ENCODE measurements around the gene NUDT14.

NUDT14 gene

DNA sequence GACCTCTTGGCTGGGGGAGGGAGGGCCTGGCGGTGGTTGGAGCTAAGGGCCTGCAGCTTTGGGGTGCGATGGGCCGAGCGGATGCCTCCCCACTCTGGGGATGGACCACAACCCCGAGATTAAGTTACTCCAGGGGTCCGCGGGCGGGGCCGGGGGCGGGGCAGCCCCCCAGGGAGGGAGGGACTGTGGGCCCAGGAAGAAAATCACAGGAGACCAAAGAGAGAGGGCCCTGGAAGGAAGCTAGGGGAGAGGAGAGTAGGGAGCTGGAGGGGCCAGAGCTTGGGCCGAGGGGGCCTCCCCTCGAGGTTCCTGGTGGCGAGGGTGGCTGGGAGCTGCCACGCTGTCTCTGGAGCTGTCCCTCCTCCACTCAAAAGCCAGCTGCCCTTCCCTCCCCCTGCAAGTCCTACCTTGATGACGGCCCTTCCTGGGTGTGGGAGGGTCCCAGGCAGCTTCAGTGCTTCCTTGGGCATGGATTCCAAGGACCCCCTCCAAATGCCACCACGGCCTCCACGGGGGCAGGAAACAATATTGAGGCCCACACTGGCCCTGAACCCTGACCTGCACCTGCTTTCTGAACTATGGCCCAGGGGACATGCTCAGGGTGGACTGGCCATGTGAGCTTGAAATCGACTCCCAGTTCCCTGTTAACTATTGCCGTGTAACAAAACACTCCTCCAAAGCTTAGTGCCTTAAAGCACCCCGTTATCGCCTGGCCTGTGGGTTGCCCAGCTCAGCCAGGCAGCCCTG, 610 bp upstream of the NUDT14 start:
- no peak overlapping the region for H3K4ac ChIP-seq (ENCODE audit: low read depth, low read length)
- H3K4me2 ChIP-seq (ENCODE audit: low read length): no peak overlapping the region
- H2BK120ac ChIP-seq (ENCODE audit: low read depth, low read length): no peak overlapping the region
- H2BK5ac ChIP-seq (ENCODE audit: low read length): no peak overlapping the region
- no peak overlapping the region for H3K4me3 ChIP-seq (ENCODE audit: low read length)
- H3K36me3 ChIP-seq (ENCODE audit: control insufficient read depth, insufficient read depth, low read length): no peaks in the 10 kb centered on the region
- H3K4me1 ChIP-seq (ENCODE audit: control insufficient read depth, low read depth, low read length): no peaks in the 10 kb centered on the region
- no peak overlapping the region for H4K5ac ChIP-seq (ENCODE audit: low read length)
- no peak overlapping the region for H3K18ac ChIP-seq (ENCODE audit: low read length)
- no peak overlapping the region for H4K8ac ChIP-seq (ENCODE audit: low read depth, low read length)
- H3K27ac ChIP-seq (ENCODE audit: low read depth, low read length): no peak overlapping the region
- H2BK15ac ChIP-seq (replicated peaks; ENCODE audit: low read depth): no peak overlapping the region
- WGBS (ENCODE audit: extremely low coverage, insufficient coverage, low lambda C conversion rate): no CpG with 5 or more reads among the region's 21 CpGs
- no peak overlapping the region for H3K23ac ChIP-seq (ENCODE audit: low read length)
- H3K27me3 ChIP-seq (ENCODE audit: insufficient read depth, low read length, poor library complexity): no peaks in the 10 kb centered on the region
- no peak overlapping the region for H3K9ac ChIP-seq (ENCODE audit: low read length)
- DNase-seq: no peak
- H2AK5ac ChIP-seq (ENCODE audit: low read length): no peak overlapping the region
- H3K79me1 ChIP-seq (ENCODE audit: low read length): no peaks in the 10 kb centered on the region
- no peaks in the 10 kb centered on the region for H3K79me2 ChIP-seq (ENCODE audit: control insufficient read depth, insufficient read depth, low read length)
- no peak overlapping the region for H3K56ac ChIP-seq (ENCODE audit: low read length)

DNA sequence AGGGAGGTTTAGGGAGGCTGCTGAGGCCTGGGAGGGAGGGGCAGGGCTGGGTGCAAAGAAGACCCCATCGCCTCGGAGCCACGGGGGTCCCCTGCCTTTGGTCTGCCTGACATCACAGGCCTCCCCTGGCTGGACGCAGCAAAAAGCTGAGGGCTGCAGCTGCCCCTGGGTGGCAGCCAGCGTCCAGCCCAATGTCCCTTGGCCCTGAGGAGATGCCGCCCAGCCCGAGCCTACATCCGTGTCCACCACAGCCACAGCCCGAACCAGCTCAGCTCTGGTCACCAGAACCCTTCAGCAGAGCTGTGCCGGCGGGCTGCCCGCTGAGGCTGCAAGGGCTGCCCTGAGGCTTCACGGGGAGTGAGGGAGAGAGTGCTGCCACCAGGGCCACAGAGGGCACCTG, 1.9 kb downstream of the NUDT14 start:
- Histone ChIP-seq H4K5ac (ENCODE audit: low read length) (no peak overlapping the region), H2BK120ac (ENCODE audit: low read depth, low read length) (no peak overlapping the region), H3K18ac (ENCODE audit: low read length) (no peak overlapping the region), H3K9ac (ENCODE audit: low read length) (no peak overlapping the region), H4K8ac (ENCODE audit: low read depth, low read length) (no peak overlapping the region), H3K4me1 (ENCODE audit: control insufficient read depth, low read depth, low read length) (no peaks in the 10 kb centered on the region), H3K4me2 (ENCODE audit: low read length) (no peak overlapping the region), H3K27ac (ENCODE audit: low read depth, low read length) (no peak overlapping the region), H3K4ac (ENCODE audit: low read depth, low read length) (no peak overlapping the region), H3K79me2 (ENCODE audit: control insufficient read depth, insufficient read depth, low read length) (no peaks in the 10 kb centered on the region), H3K56ac (ENCODE audit: low read length) (no peak overlapping the region), H3K4me3 (ENCODE audit: low read length) (no peak overlapping the region), H3K36me3 (ENCODE audit: control insufficient read depth, insufficient read depth, low read length) (no peaks in the 10 kb centered on the region), H3K23ac (ENCODE audit: low read length) (no peak overlapping the region), H2AK5ac (ENCODE audit: low read length) (no peak overlapping the region), H2BK5ac (ENCODE audit: low read length) (no peak overlapping the region), H3K79me1 (ENCODE audit: low read length) (no peaks in the 10 kb centered on the region), H3K27me3 (ENCODE audit: insufficient read depth, low read length, poor library complexity) (no peaks in the 10 kb centered on the region), H2BK15ac (replicated peaks; ENCODE audit: low read depth) (no peak overlapping the region)
- WGBS (ENCODE audit: extremely low coverage, insufficient coverage, low lambda C conversion rate): no CpG with 5 or more reads among the region's 13 CpGs
- DNase-seq: no peak

DNA sequence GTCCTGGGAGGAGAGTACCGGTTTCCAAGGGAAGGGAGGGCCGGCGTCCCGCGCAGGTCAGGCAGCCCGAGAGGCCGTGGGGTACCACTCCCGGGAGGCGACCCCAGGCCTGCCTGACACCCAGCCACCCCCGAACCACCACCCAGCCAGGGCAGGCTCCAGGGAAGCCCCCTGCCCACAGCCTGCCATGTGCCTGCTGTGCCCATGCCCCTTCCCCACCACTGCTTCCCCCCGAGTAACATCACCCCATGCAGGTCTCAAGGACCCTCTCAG, 2.3 kb downstream of the NUDT14 start:
- no peak overlapping the region for H3K27ac ChIP-seq (ENCODE audit: low read depth, low read length)
- H3K27me3 ChIP-seq (ENCODE audit: insufficient read depth, low read length, poor library complexity): no peaks in the 10 kb centered on the region
- H3K18ac ChIP-seq (ENCODE audit: low read length): no peak overlapping the region
- no peak overlapping the region for H3K23ac ChIP-seq (ENCODE audit: low read length)
- H3K79me2 ChIP-seq (ENCODE audit: control insufficient read depth, insufficient read depth, low read length): no peaks in the 10 kb centered on the region
- no peak overlapping the region for H2BK120ac ChIP-seq (ENCODE audit: low read depth, low read length)
- H3K4me3 ChIP-seq (ENCODE audit: low read length): no peak overlapping the region
- no peaks in the 10 kb centered on the region for H3K36me3 ChIP-seq (ENCODE audit: control insufficient read depth, insufficient read depth, low read length)
- DNase-seq: no peak
- H2BK5ac ChIP-seq (ENCODE audit: low read length): no peak overlapping the region
- no CpG with 5 or more reads among the region's 11 CpGs for WGBS (ENCODE audit: extremely low coverage, insufficient coverage, low lambda C conversion rate)
- H2BK15ac ChIP-seq (replicated peaks; ENCODE audit: low read depth): no peak overlapping the region
- no peak overlapping the region for H3K9ac ChIP-seq (ENCODE audit: low read length)
- no peak overlapping the region for H3K4ac ChIP-seq (ENCODE audit: low read depth, low read length)
- H3K4me1 ChIP-seq (ENCODE audit: control insufficient read depth, low read depth, low read length): no peaks in the 10 kb centered on the region
- no peak overlapping the region for H3K4me2 ChIP-seq (ENCODE audit: low read length)
- no peak overlapping the region for H3K56ac ChIP-seq (ENCODE audit: low read length)
- no peak overlapping the region for H4K5ac ChIP-seq (ENCODE audit: low read length)
- no peak overlapping the region for H4K8ac ChIP-seq (ENCODE audit: low read depth, low read length)
- no peak overlapping the region for H2AK5ac ChIP-seq (ENCODE audit: low read length)
- no peaks in the 10 kb centered on the region for H3K79me1 ChIP-seq (ENCODE audit: low read length)

DNA sequence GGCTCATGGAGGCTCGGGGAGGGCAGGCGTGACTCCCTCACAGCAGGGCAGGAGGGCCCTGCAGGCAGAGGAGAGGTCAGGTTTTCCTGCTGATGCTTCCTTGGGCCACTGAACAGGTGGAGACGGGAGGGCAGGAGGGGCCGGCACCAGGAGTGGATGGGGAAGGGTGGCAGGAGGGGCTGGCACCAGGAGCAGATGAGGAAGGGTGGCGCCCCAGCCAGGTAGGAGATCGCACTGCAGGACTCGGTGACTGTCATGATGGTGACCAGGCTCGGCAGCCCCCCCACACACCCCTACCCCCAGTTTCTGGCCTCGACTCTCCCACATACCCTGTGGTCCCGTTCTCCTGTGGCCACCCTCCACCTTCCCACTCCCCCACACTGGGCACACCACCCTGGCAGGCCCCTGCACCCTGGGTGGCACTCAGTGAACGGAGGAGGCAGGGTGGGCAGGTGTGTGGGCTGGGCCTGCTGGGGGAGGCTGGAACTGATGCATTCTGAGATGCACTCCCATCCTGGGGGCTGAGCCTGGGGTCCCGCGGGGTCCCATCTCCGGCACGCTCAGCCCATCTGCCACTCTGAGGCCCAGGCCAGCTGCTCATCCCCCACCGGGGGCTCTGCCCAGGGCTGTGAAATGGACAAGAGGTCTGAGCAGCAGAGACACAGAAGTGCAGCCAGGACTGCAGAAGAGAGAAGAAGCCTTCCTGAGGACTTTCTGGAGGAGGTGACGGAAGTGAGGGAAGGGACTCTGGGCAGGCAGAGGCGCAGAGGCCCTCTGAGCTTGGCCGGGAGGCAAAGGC, 2.8 kb downstream of the NUDT14 start:
- H3K4me3 ChIP-seq (ENCODE audit: low read length): no peak overlapping the region
- H2BK120ac ChIP-seq (ENCODE audit: low read depth, low read length): no peak overlapping the region
- no peaks in the 10 kb centered on the region for H3K36me3 ChIP-seq (ENCODE audit: control insufficient read depth, insufficient read depth, low read length)
- no peak overlapping the region for H4K8ac ChIP-seq (ENCODE audit: low read depth, low read length)
- H4K5ac ChIP-seq (ENCODE audit: low read length): no peak overlapping the region
- H3K4ac ChIP-seq (ENCODE audit: low read depth, low read length): no peak overlapping the region
- no peak overlapping the region for H2BK15ac ChIP-seq (replicated peaks; ENCODE audit: low read depth)
- no peak overlapping the region for H3K23ac ChIP-seq (ENCODE audit: low read length)
- no peak overlapping the region for H2AK5ac ChIP-seq (ENCODE audit: low read length)
- H3K56ac ChIP-seq (ENCODE audit: low read length): no peak overlapping the region
- H3K4me1 ChIP-seq (ENCODE audit: control insufficient read depth, low read depth, low read length): no peaks in the 10 kb centered on the region
- no CpG with 5 or more reads among the region's 19 CpGs for WGBS (ENCODE audit: extremely low coverage, insufficient coverage, low lambda C conversion rate)
- no peak overlapping the region for H3K18ac ChIP-seq (ENCODE audit: low read length)
- no peak overlapping the region for H3K9ac ChIP-seq (ENCODE audit: low read length)
- no peaks in the 10 kb centered on the region for H3K27me3 ChIP-seq (ENCODE audit: insufficient read depth, low read length, poor library complexity)
- no peak overlapping the region for H3K4me2 ChIP-seq (ENCODE audit: low read length)
- DNase-seq: no peak
- no peaks in the 10 kb centered on the region for H3K79me1 ChIP-seq (ENCODE audit: low read length)
- H3K79me2 ChIP-seq (ENCODE audit: control insufficient read depth, insufficient read depth, low read length): no peaks in the 10 kb centered on the region
- no peak overlapping the region for H2BK5ac ChIP-seq (ENCODE audit: low read length)
- no peak overlapping the region for H3K27ac ChIP-seq (ENCODE audit: low read depth, low read length)

DNA sequence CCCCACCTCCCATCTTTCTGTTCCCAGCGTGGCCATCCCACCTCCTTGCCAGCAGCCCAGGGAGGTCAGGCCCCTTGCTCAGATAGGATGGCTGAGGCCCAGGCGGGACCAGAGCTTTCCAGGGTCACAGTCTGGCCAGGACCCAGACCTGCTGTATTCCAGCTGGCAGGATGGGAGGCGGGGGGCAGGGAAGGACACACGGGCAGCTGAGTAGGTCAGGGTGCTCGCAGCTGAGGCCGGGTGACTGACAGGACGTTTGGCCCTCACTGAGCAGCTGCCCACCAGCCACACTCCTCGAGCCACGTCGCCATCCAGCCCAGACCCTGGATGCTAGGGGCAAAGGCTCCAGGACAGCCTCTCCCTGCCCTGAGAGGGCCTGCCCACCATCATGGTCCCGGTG, 4.0 kb downstream of the NUDT14 start:
- Histone ChIP-seq H2BK120ac (ENCODE audit: low read depth, low read length) (no peak overlapping the region), H3K4me1 (ENCODE audit: control insufficient read depth, low read depth, low read length) (no peaks in the 10 kb centered on the region), H2AK5ac (ENCODE audit: low read length) (no peak overlapping the region), H3K56ac (ENCODE audit: low read length) (no peak overlapping the region), H3K79me1 (ENCODE audit: low read length) (no peaks in the 10 kb centered on the region), H2BK15ac (replicated peaks; ENCODE audit: low read depth) (no peak overlapping the region), H3K23ac (ENCODE audit: low read length) (no peak overlapping the region), H3K36me3 (ENCODE audit: control insufficient read depth, insufficient read depth, low read length) (no peaks in the 10 kb centered on the region), H3K18ac (ENCODE audit: low read length) (no peak overlapping the region), H3K9ac (ENCODE audit: low read length) (no peak overlapping the region), H3K27ac (ENCODE audit: low read depth, low read length) (no peak overlapping the region), H2BK5ac (ENCODE audit: low read length) (no peak overlapping the region), H4K8ac (ENCODE audit: low read depth, low read length) (no peak overlapping the region), H3K4me2 (ENCODE audit: low read length) (no peak overlapping the region), H4K5ac (ENCODE audit: low read length) (no peak overlapping the region), H3K79me2 (ENCODE audit: control insufficient read depth, insufficient read depth, low read length) (no peaks in the 10 kb centered on the region), H3K4ac (ENCODE audit: low read depth, low read length) (no peak overlapping the region), H3K27me3 (ENCODE audit: insufficient read depth, low read length, poor library complexity) (no peaks in the 10 kb centered on the region), H3K4me3 (ENCODE audit: low read length) (no peak overlapping the region)
- DNase-seq: no peak
- WGBS (ENCODE audit: extremely low coverage, insufficient coverage, low lambda C conversion rate): no CpG with 5 or more reads among the region's 11 CpGs
